OCI-M1 (cell line): ENCODE measurements around the gene KIAA1549.
"Not testable (repeated sequence)": the region's sequence is repeated elsewhere in the genome, so short reads cannot be mapped to it uniquely, and the experiment has no call there.

Experiments
- DNase-seq: peaks from one replicate; lab custom pipeline; 2025; lab: John Stamatoyannopoulos, UW

Gene KIAA1549

GRCh38 chr7:138804618-138805017 lies 176.6 kb downstream of the KIAA1549 start:
- DNase-seq = no peak

GRCh38 chr7:138802706-138803105 lies 178.5 kb downstream of the KIAA1549 start:
- no peak for DNase-seq

- DNase-seq = no peak
Measured at GRCh38 chr7:138801256-138801655, 179.9 kb downstream of the KIAA1549 start.

- DNase-seq = no peak
Measured at GRCh38 chr7:138799336-138800000, 181.7 kb downstream of the KIAA1549 start.

DNA sequence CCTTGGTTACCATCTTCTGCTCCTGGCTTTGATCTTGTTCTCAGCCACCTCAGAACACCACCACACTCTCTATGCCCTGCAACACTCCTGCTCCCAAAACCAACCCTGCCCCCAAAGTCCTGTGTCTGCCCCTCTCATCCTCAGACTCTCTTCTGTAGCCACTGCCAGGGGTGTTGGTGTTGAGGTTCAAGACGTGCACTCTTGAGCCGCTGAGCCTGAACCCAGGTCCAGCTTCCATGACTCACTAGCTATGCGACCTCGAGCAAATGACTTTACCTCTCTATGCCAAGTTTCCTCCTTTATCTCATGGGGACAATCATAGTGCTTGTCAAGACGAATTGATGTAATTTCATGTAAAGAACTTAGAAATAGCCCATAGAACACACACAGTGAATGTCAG lies 182.4 kb downstream of the KIAA1549 start:
- no peak for DNase-seq

DNA sequence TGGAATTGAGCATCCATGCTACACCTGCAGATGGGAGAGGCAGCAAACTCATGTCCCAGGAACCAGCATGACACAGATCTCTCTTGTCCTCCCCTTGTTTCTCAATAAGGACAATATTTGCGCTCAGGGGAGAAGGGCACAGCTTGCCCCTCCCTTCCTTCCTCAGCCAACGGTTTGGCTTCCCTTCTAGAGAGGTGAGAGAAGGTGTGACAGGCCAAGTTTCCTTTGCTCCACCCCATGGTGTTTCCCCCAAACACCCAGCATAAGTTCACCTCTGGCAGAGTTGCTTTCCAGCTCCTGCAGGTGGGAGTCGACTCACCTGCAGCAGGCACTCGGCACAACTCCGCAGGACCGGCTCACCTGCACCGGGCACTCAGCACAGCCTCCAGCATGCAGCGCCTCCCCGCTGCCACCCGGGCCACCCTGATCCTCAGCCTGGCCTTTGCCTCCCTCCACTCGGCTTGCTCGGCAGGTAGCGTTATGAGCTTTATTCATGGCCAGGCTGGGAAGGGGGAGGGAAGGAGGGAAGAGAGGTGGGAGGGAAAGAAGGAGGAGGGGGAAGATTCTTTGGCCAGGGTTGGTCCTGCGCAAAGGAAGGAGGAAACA lies 183.4 kb downstream of the KIAA1549 start, which contains the start of the genes ATP6V0A4 and TMEM213:
Gene ATP6V0A4, minus strand, starts transcription at position 482 of the 606 bp plus-strand sequence. CDS start 26,949 bp downstream, outside the sequence.
Gene TMEM213, plus strand, starts transcription at position 280 of the 606 bp plus-strand sequence. Its CDS starts 111 bp downstream, at position 391.
- no peak for DNase-seq

- DNase-seq = not testable (repeated sequence)
Measured at GRCh38 chr7:138797046-138797445, 184.1 kb downstream of the KIAA1549 start.

DNA sequence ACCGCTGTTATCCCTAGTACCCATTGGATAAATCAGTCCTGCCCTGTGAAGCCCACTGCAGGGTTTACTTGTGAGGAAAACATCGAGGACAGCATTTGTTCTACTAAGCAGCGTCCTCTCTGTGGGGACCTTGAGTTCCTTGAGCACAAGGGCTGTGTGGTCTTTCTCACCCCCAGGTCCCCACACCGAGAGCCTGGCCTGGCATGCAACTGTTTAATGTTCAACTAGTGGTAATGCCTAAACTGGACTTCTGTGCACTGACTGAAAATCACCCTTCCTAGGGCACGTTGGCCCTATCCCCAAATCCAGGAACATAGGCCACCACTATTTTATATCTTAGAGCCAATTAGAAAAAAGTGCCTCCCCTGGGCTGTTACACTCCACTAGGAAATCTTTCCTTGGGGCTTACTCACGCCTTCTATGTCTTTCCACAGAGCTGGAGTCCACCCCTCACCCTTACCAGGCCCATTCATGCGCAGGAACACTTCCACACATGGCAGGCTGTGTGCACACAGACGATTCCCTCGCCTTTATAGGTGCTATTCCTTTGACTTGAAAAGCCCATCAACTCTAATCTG lies 185.1 kb downstream of the KIAA1549 start:
- DNase-seq = no peak

GRCh38 chr7:138785587-138786437 lies 195.4 kb downstream of the KIAA1549 start:
- no peak for DNase-seq

GRCh38 chr7:138784692-138785091 lies 196.5 kb downstream of the KIAA1549 start:
- DNase-seq = no peak
